Right renal pelvis (tissue), 4 donors: ENCODE results near the gene HMCN2. TPM values are rescaled to one million over a fixed set of nuclear protein-coding genes. Genes with fewer than 3 reads are reported as not detected.

Source experiments
- DNase-seq, 4 donors: peaks; one replicate each; pipeline ENCODE4 v3.0.0-alpha.2; 2013; ENCODE audit warnings: low read depth in 4 of 4, low spot score in 3 of 4, missing footprints in 1 of 4
- polyA plus RNA-seq, 4 donors: library from polyadenylated mRNA; unstranded; fragments of 120-200 nt; gene quantifications; one replicate each; pipeline ENCODE4 v1.2.1, GENCODE V29; 2013; ENCODE audit not compliant: insufficient read length in 4 of 4

HMCN2 gene
- polyA plus RNA-seq, 4 donors = 0.50 to 1.6 (median 0.79) TPM

- no peak for DNase-seq
Observed at GRCh38 chr9:130444565-130445221, 179.1 kb downstream of the HMCN2 start, which contains the start of gene ASS1. Gene ASS1 (plus strand): TSS chr9:130444961. CDS start chr9:130452229, 7,268 bp downstream.

DNA sequence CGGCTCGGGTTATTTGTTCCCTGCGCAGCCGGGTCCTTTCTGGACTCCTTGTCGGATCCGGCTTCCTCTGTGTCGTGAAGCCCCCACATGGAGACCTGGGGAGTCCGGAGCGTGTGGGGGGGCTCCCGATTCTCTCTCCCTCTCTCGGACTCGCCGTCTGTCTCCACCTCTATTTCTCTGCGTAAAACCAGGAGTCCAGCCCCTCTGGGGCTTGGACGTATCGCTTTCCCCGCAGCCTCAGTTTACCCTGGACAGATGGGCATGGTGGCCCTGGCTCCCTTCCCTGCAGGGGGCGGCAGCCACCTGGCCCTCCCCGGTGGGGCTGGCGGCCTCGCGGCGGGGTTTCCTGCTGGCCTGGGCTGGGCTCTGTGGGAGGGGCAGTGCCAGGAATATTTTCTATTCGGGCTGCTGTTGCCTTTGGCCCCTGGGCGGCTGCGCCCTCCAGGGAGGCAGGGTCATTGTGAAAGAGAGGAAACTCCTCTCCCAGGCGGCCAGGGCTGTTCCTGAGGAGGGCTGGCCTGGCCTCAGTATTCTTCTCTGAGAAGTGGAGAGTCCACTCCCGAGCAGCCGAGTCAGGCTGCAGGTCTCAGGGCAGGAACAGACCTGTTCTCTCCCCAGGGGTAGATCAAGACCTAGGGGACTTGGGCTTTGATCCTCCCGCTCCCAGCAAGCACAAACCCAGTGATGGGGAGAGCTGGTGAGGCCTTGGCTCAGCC, 179.9 kb downstream of the HMCN2 start:
- no peak for DNase-seq

- no peak for DNase-seq
Observed at GRCh38 chr9:130446101-130446861, 180.7 kb downstream of the HMCN2 start.

DNA sequence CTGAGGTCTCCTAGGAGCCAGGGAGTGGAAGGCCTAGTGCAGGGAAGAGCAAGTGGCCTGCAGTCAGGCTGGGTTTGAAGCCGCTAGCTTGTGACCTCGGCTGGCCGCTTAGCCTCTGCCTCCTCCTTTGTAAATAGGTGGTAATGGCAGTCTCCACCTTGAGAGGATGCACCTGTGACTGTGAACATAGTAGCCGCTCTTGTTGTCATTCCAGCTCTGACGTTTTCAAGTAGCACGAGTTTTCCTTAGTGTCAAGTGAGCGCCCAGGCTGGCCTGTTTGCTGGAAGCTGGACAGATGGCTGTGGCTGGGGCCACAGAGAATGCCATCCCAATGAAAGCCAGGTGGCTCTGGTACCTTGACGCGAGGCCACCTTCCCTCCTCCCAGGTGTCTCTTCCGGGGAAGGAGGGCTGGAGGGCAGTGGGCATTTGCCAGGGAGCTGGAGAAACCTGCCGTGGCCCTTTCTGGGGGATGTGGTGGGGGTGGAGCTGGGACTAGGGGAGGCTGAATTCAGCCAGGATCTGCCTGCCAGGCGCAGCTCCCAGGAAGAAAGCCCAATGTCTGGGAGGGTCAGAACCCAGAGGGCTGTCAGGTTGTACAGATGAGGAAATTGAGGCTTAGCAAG, 181.7 kb downstream of the HMCN2 start:
- no peak for DNase-seq

- no peak for DNase-seq
Observed at GRCh38 chr9:130448035-130448624, 182.6 kb downstream of the HMCN2 start.

GRCh38 chr9:130448771-130449603, 183.4 kb downstream of the HMCN2 start:
- DNase-seq = no peak

DNA sequence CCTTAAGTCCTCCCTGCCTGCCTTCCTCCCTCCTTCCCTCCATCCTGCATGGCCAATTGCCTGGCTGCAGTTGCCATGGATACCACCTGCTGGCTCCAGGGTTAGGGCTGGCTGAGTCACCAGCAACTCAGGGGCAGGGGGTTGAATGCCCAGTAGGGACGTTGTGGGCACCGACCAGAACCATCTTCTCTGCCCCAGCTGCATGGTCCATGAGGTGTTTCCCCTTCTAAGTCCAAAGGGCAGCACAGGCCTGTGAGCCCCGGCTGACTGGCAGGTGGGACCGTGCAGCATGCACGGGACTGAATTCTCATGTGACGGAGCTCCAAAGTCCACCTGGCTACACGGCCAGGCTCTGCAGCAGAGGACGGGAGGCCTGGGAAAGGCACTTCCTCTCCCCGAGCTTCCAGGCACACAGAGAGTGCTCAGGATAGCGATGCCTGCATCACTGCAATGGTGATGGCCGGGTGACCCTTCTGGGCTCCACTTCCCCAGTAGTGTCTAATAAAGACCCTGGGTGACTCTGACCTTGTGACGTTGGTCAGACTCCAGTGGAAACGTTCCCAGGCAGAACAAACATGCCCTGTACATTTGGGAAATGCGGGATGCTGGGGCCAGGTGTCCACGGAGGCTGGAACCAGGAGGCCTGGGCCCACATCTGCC, 184.9 kb downstream of the HMCN2 start:
- DNase-seq = no peak

- no peak for DNase-seq
Observed at GRCh38 chr9:130451004-130451390, 185.4 kb downstream of the HMCN2 start.

DNA sequence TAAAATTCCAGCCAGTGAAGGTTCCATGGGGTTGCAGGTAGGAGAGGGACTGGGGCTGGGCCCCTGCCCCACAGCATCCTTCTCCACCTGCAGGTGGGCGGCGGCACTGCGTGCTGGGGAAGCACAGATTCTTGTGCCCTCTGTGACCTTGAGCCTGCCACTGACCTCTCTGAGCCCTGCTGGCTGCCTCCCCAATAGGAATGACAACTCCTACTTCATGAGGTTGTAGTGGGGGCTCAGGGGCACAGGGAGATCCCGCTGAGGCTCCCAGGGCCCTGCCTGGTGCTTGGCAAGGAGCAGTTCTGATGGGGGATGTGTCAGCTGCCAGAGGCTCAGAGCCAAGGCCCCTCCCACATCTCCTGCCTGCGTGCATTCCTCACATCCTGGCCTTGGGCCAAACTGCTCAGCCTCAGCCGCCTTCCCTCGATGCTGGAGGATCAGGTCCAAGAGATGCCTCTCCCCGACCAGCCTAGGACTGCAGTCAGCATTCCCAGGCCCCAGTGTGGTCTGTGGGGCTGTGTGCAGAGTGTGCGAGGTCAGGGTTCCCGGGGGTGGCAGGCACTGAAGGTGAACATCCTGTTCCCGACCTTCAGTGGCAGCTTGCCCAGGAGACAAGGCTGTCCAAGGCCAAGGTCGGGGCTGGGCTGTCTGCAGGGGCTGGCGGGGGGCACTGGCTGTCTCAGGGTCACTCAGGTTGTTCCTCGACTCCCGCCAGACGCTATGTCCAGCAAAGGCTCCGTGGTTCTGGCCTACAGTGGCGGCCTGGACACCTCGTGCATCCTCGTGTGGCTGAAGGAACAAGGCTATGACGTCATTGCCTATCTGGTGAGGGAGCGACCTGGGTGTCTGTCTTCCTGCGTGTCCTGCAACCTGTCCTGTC, 186.2 kb downstream of the HMCN2 start:
- peak; percentile 81 to 92 (median 86) for DNase-seq

DNA sequence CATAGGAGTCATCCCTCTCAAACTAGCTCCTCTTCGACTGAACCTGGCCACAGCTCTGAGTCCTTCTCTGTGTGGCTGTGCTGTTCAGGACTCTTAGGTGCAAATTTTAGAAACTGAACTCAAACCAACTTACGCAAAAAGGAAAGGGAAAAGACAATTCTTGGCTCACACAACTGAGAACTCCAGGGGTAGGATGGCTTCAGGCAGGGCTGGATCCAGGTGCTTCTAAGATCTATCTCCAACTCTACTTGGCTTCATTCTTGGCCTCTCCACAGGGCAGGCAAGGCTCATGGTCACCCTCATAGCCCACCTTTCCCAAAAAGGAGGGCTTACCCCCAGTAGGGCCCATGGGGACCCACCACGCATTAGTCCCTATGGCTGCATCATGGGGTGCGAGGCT, 187.3 kb downstream of the HMCN2 start:
- no peak for DNase-seq

DNA sequence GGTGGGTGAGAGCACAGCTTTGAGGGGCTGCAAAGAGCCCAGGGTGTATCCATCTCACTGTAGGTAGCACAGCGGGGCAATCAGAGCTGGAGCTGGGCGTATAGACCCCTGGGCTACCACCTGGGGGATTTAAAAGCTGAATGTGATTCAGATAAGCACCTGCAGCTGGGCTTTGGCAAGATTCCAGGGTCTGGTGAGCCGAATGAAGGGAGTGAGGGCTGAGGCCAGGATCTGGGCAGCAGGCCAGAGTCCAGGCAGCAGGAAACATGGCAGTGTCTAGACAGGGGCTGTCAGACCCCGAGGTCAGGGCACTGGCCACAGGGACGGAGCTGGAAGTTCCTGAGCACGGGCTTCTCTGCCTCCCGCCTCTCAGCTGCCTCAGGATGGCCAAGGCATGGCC, 187.9 kb downstream of the HMCN2 start:
- no peak for DNase-seq

DNA sequence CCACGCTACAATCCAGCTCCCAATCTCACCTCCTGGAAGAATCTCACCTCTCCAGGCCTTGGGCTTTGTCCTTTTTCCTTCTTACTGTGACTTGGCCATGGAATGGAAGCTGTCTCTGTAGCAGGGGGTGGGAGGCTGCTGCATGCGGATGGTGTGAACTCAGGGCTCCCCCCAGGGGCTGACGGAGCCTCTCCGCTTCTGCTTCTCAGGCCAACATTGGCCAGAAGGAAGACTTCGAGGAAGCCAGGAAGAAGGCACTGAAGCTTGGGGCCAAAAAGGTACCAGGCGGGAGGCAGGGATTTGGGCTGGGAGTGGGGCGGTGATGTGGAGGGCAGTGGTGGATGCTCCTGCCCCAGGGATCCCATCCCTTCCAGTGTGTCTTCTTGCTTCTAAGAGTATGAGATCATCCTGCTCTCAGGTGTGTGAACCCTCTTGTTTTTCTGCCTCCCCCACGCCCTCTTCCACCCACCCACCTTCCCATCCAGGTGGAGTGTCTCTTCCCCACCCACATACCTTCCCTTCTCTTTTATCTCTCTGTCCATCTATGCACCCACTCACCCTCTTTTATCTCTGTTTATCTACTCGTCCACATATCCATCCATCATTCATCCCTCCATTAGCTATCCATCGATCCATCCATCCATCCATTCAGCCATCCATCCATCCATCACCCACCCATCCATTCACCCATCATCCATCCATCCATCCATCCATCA, 188.7 kb downstream of the HMCN2 start:
- DNase-seq = no peak

DNA sequence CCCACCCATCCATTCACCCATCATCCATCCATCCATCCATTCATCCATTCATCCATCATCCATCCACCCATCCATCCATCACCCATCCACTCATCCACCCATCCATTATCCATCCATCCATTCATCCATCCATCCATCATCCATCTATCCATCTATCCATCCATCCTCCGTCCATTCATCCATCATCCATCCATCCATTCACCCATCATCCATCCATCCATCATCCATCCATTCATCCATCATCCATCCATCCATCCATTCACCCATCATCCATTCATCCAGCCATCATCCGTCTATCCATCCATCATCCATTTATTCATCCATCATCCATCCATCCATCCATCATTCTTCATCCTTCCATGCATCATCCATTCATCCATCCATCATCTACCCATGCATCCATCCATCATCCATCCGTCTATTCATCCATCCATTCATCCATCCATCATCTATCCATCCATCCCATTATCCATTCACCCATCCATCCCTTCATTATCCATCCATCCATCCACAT, 189.3 kb downstream of the HMCN2 start:
- no peak for DNase-seq

DNA sequence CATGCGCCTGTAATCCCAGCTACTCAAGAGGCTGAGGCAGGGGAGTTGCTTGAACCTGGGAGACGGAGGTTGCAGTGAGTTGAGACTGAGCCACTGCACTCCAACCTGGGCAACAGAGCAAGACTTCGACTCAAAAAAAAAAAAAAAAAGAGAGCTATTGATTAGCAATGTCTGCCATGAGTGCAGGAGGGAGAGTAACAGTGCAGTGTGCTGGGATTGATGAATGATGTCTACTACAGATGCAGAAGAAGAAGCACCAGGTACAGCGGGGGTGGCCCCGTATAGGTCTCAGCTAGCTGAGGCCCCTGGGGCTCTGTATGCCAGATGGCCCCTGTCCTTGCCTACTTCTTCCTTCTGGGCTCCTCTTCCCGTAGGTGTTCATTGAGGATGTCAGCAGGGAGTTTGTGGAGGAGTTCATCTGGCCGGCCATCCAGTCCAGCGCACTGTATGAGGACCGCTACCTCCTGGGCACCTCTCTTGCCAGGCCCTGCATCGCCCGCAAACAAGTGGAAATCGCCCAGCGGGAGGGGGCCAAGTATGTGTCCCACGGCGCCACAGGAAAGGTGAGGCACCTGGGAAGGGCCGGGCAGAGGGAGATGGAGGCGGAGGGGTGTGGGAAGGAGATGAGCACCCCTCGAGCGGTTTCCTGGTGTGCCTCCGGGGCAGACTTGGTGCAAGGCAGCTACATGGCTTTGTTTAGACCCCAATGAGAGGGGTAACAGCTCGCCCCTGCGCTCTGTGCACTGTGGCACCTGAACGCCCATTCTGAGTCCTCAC, 192.7 kb downstream of the HMCN2 start:
- DNase-seq = no peak

DNA sequence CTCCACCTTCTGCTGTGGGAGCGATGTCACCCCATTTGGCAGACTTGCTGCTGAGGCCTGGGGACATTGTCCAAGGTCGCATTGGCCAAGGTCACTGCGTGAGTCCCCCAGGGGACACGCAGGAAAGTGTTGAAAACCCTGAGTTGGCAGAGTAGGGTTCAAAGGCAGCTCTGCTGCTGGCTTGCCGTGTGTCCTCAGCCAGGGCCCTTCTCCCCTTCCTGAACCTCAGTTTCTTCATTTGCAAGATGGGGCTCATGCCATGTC, 193.2 kb downstream of the HMCN2 start:
- DNase-seq = no peak

- DNase-seq = no peak
Observed at GRCh38 chr9:130459151-130459550, 193.6 kb downstream of the HMCN2 start.
